Glutamatergic neuron (in vitro differentiated cells): ENCODE results near the gene RWDD1. TPM values are rescaled to one million over a fixed set of nuclear protein-coding genes. Genes with fewer than 3 reads are reported as not detected.
A peak's percentile ranks its signal among the peaks of the same experiment; 100 is the strongest.

Experiments
- DNase-seq: peaks from one replicate; pipeline ENCODE4 v3.0.0; 2022
- H3K27ac Mint-ChIP-seq: one replicate; pipeline ENCODE4 v1.8.0; 2020; ENCODE audit warnings: mild to moderate bottlenecking, mixed read lengths, inconsistent platforms; ENCODE audit not compliant: unreplicated experiment
- H3K27me3 Mint-ChIP-seq: one replicate; pipeline ENCODE4 v1.8.0; 2020; ENCODE audit warnings: mild to moderate bottlenecking, moderate library complexity, mixed read lengths, inconsistent platforms; ENCODE audit not compliant: unreplicated experiment
- H3K36me3 Mint-ChIP-seq: one replicate; pipeline ENCODE4 v1.8.0; 2020; ENCODE audit warnings: mild to moderate bottlenecking, mixed read lengths, inconsistent platforms; ENCODE audit not compliant: unreplicated experiment
- H3K4me1 Mint-ChIP-seq: one replicate; pipeline ENCODE4 v1.8.0; 2020; ENCODE audit warnings: mild to moderate bottlenecking, low read depth, mixed read lengths, inconsistent platforms; ENCODE audit not compliant: unreplicated experiment
- H3K4me3 Mint-ChIP-seq: one replicate; pipeline ENCODE4 v1.8.0; 2020; ENCODE audit warnings: mild to moderate bottlenecking, mixed read lengths, inconsistent platforms; ENCODE audit not compliant: unreplicated experiment
- H3K9me3 Mint-ChIP-seq: one replicate; pipeline ENCODE4 v1.8.0; 2020; ENCODE audit warnings: mild to moderate bottlenecking, moderate library complexity, mixed read lengths, inconsistent platforms; ENCODE audit not compliant: unreplicated experiment
- CTCF ChIP-seq: fragments of 200-600 bp; sonication (generic); IDR thresholded peaks from one replicate; pipeline ENCODE4 v1.5.0; 2021; ENCODE audit not compliant: partially characterized antibody, unreplicated experiment
- total RNA-seq: library from RNA; stranded (reverse); fragmentation: NEBNext Ultra II Directional; extraction: Animal tissue kit (Norgen Biotek cat#: 25700); gene quantifications from one replicate; pipeline ENCODE4 v1.2.1, GENCODE V29; 2021; ENCODE audit not compliant: unreplicated experiment

Gene RWDD1
- total RNA-seq, 1 donor from 2014 or later = 47.4 TPM

- Mint-ChIP-seq H3K27ac (no peak overlapping the region), H3K27me3 (no peaks in the 10 kb centered on the region), H3K36me3 (peaks cover 5% of the 10 kb centered on the region), H3K4me1 (no peaks in the 10 kb centered on the region), H3K4me3 (no peak overlapping the region), H3K9me3 (no peaks in the 10 kb centered on the region)
- TF ChIP-seq CTCF = no peak
- DNase-seq = no peak
Measured at GRCh38 chr6:116631379-116631990, 60.2 kb downstream of the RWDD1 start.

GRCh38 chr6:116633685-116634084 lies 62.4 kb downstream of the RWDD1 start:
- H3K27me3 Mint-ChIP-seq = no peaks in the 10 kb centered on the region
- no peaks in the 10 kb centered on the region for H3K4me1 Mint-ChIP-seq
- H3K4me3 Mint-ChIP-seq = no peak overlapping the region
- H3K9me3 Mint-ChIP-seq = no peaks in the 10 kb centered on the region
- DNase-seq = no peak
- TF ChIP-seq CTCF = no peak
- peak overlapping the region; percentile 26 for H3K27ac Mint-ChIP-seq
- H3K36me3 Mint-ChIP-seq = peaks cover 11% of the 10 kb centered on the region

Other genes with a start within 250 kb of the RWDD1 start
- 12.0 TPM for gene DSE, start 200.6 kb upstream of the RWDD1 start, total RNA-seq
- gene CALHM6, start 110.1 kb upstream of the RWDD1 start, total RNA-seq = not detected
- gene CALHM5, start 59.9 kb upstream of the RWDD1 start, total RNA-seq = 0.10 TPM
- gene TRAPPC3L, start 25.8 kb upstream of the RWDD1 start, total RNA-seq = not detected
- gene CALHM4, start 17.8 kb upstream of the RWDD1 start, total RNA-seq = not detected
- 0.98 TPM for gene RSPH4A, start 45.0 kb downstream of the RWDD1 start, total RNA-seq
- gene ZUP1, start 97.3 kb downstream of the RWDD1 start, total RNA-seq = 17.8 TPM
- 21.9 TPM for gene KPNA5, start 109.7 kb downstream of the RWDD1 start, total RNA-seq
- not detected for gene FAM162B, start 194.2 kb downstream of the RWDD1 start, total RNA-seq